Mononuclear cell (primary cell): ENCODE measurements around the gene PRR36. TPM values are rescaled to one million over a fixed set of nuclear protein-coding genes. Genes with fewer than 3 reads are reported as not detected.

Experiments
- H3K27me3 ChIP-seq: 2 replicates; pipeline ENCODE4 v1.6.0; 2011; ENCODE audit warnings: low read length, control low read depth; ENCODE audit not compliant: insufficient read depth
- H3K4me1 ChIP-seq: 2 replicates; pipeline ENCODE4 v1.5.1; 2011; ENCODE audit warnings: mild to moderate bottlenecking, low read length, control low read depth; ENCODE audit not compliant: insufficient read depth
- H3K4me3 ChIP-seq: 2 replicates; pipeline ENCODE4 v1.5.1; 2011; ENCODE audit warnings: mild to moderate bottlenecking, low read length, moderate library complexity
- H3K9me3 ChIP-seq: 2 replicates; pipeline ENCODE4 v1.5.1; 2011; ENCODE audit warnings: low read depth, mild to moderate bottlenecking, control low read depth, low read length
- total RNA-seq: library from RNA; depleted of rRNA; stranded (reverse); fragments of >200 nt; gene quantifications from one replicate; pipeline ENCODE4 v1.2.3, GENCODE V29; 2012

Gene PRR36
- total RNA-seq, 1 donor: 0.10 TPM

- Histone ChIP-seq H3K27me3 (no peaks in the 10 kb centered on the region), H3K4me1 (no peaks in the 10 kb centered on the region), H3K9me3 (no peaks in the 10 kb centered on the region), H3K4me3 (no peak overlapping the region)
Observed at GRCh38 chr19:7842661-7843294, 31.4 kb downstream of the PRR36 start.

- Histone ChIP-seq H3K4me1 (no peaks in the 10 kb centered on the region), H3K9me3 (no peaks in the 10 kb centered on the region), H3K27me3 (no peaks in the 10 kb centered on the region), H3K4me3 (no peak overlapping the region)
Observed at GRCh38 chr19:7841751-7842660, 32.2 kb downstream of the PRR36 start.

GRCh38 chr19:7840629-7841028 is 33.6 kb downstream of the PRR36 start:
- no peaks in the 10 kb centered on the region for H3K4me1 ChIP-seq
- H3K27me3 ChIP-seq: no peaks in the 10 kb centered on the region
- no peaks in the 10 kb centered on the region for H3K9me3 ChIP-seq
- no peak overlapping the region for H3K4me3 ChIP-seq

- Histone ChIP-seq H3K27me3 (no peaks in the 10 kb centered on the region), H3K4me1 (no peaks in the 10 kb centered on the region), H3K4me3 (no peak overlapping the region), H3K9me3 (no peaks in the 10 kb centered on the region)
Observed at GRCh38 chr19:7839476-7839875, 34.7 kb downstream of the PRR36 start.

DNA sequence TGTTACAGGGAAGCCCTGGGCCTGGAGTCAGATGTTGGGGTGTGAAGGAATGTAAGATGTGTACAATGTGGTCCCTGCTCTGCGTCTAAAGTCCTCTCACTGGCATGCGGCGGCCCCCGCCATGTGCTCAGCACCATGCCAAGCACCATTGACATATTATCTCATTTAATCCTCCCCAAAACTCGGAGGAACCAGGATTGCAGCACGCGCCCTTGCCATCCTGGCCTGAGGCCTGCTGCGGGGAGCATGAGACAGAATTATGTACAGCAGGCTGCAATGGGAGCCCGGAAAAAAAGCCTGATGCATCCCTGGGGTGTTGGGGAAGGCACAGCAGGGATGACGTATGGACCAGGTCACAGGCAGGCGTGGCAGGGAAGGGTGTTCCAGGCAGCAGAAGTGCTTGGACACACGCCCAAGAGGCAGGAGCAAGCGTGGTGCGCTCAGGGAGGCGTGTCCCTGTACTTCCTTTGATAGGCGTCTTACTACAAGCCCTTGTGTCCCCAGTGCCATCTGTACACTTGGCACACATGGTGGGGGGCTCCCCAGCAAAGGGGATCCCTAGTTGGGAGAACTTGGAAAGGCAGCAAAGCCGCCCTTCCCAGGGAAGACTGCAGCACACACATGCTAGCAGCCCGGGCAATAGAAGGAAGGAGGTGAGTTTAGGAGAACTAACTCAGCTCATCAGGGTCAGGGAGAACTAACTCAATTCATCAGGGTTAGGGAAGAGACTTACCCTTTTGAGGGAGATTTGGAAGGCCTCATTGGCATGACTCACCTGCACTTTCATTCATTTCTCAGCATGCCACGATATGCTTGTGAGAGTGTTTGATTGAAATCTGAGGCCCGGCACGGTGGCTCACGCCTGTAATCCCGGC is 40.7 kb downstream of the PRR36 start:
- no peak overlapping the region for H3K4me3 ChIP-seq
- H3K9me3 ChIP-seq: no peaks in the 10 kb centered on the region
- H3K4me1 ChIP-seq: peaks cover 10% of the 10 kb centered on the region
- H3K27me3 ChIP-seq: no peaks in the 10 kb centered on the region

DNA sequence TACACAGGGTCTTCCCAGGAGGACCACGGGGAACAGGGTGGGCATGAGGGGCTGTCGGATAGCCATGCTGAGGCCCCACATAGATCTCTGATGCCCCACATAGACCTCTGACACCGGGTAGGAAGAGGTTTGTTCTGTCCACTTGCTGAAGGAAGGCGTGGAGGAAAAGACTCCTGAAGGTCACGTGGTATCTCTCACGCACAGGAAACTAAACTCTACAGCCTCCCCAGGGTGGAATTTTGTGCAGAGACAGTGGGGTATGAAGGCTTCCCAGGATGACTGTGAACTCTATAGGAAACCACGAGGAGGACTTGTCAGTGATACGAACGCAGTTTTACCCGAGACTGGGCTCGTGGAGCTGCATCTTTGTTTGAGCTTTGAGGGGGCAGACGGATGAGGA is 41.4 kb downstream of the PRR36 start:
- Histone ChIP-seq H3K27me3 (no peaks in the 10 kb centered on the region), H3K4me3 (no peak overlapping the region), H3K4me1 (peaks cover 10% of the 10 kb centered on the region), H3K9me3 (no peaks in the 10 kb centered on the region)

- Histone ChIP-seq H3K4me1 (peaks cover 10% of the 10 kb centered on the region), H3K4me3 (no peak overlapping the region), H3K9me3 (no peaks in the 10 kb centered on the region), H3K27me3 (no peaks in the 10 kb centered on the region)
Observed at GRCh38 chr19:7832009-7832408, 42.2 kb downstream of the PRR36 start.

DNA sequence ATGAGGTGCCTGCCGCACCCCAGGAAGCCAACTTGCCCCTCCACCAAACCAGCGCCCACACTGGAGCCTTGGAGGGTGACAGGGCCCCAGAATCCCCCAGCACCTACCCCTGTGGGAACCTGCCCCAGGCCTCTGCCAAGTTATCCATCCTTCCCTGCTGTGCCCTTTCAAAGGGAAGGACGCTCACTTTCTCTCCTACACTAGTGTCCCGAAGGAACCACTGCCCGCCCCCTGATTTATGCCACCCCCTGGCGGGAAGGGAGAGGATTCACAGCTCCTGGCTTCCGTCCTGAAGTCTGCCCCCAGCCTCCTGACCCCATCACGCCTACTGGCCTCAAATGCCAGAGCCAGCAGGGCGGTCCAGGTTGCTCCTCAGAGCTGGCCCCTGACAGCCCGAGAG is 42.7 kb downstream of the PRR36 start:
- Histone ChIP-seq H3K4me3 (no peak overlapping the region), H3K27me3 (no peaks in the 10 kb centered on the region), H3K4me1 (peaks cover 10% of the 10 kb centered on the region), H3K9me3 (no peaks in the 10 kb centered on the region)

GRCh38 chr19:7830823-7831222 is 43.4 kb downstream of the PRR36 start:
- Histone ChIP-seq H3K4me3 (no peak overlapping the region), H3K27me3 (no peaks in the 10 kb centered on the region), H3K4me1 (peaks cover 10% of the 10 kb centered on the region), H3K9me3 (no peaks in the 10 kb centered on the region)

DNA sequence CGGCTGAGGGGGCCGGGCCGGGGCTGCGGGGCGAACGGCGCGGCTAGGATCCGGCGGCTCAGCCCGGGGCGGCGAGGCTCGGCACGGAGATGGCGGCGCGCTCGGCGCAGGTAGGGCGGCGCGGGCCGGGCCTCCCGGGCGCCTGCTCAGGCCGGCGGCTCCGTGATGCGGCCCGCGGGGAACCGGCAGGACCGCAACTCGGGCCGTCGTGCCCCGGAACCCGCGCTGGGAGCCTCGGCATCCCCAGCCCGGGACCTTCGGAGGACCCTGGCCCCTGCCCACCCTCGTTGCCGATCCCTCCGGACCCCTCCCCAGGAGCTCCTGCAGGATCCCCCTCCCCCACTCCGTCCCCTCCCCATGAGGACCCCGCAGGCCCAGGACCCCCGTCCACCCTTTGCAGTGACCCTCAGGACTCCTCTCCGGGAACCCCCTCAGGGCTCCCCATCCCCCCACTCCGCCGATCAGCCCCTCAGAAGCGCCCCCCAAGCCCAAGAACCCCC is 43.9 kb downstream of the PRR36 start:
- no peaks in the 10 kb centered on the region for H3K9me3 ChIP-seq
- no peaks in the 10 kb centered on the region for H3K27me3 ChIP-seq
- peaks cover 10% of the 10 kb centered on the region for H3K4me1 ChIP-seq
- peak overlapping the region; percentile 47 for H3K4me3 ChIP-seq

GRCh38 chr19:7829561-7830271 is 44.5 kb downstream of the PRR36 start, which contains the start of gene EVI5L:
Gene EVI5L, plus strand, starts transcription at chr19:7830218. Its CDS starts 16,325 bp downstream, at chr19:7846543.
- Histone ChIP-seq H3K27me3 (no peaks in the 10 kb centered on the region), H3K4me3 (peak within 1 kb of the TSS; percentile 47), H3K4me1 (peaks cover 10% of the 10 kb centered on the region), H3K9me3 (no peaks in the 10 kb centered on the region)

GRCh38 chr19:7829166-7829520 is 45.0 kb downstream of the PRR36 start:
- Histone ChIP-seq H3K4me3 (peak overlapping the region; percentile 12), H3K9me3 (no peaks in the 10 kb centered on the region)

GRCh38 chr19:7823686-7824301 is 50.4 kb downstream of the PRR36 start:
- Histone ChIP-seq H3K4me1 (peaks cover 2% of the 10 kb centered on the region), H3K27me3 (peaks cover 3% of the 10 kb centered on the region), H3K9me3 (no peaks in the 10 kb centered on the region), H3K4me3 (no peak overlapping the region)

More at GRCh38 chr19:7829166-7829520, 45.0 kb downstream of the PRR36 start:
- H3K27me3 ChIP-seq: no peaks in the 10 kb centered on the region
- H3K4me1 ChIP-seq: peaks cover 10% of the 10 kb centered on the region
